SU-DHL-6 (cell line): Measurements from ENCODE around the gene ARV1.
"Not testable (repeated sequence)": the region's sequence is repeated elsewhere in the genome, so short reads cannot be mapped to it uniquely, and the experiment has no call there.

Source experiments
- H2AFZ ChIP-seq: fragments of 200-600 bp; sonication (generic); 2 replicates; pipeline ENCODE4 v1.6.1; 2014; ENCODE audit warnings: low read depth, mild to moderate bottlenecking, moderate library complexity, mixed read lengths, antibody characterized with exemption, low read length; ENCODE audit not compliant: severe bottlenecking
- H3F3A ChIP-seq: fragments of 200-600 bp; shearing (Covaris generic); 2 replicates; pipeline ENCODE4 v1.6.0; 2016; ENCODE audit warnings: antibody characterized with exemption, mild to moderate bottlenecking; ENCODE audit not compliant: insufficient read depth
- H3K27ac ChIP-seq: fragments of 200-600 bp; sonication (generic); 2 replicates; pipeline ENCODE4 v1.5.1; 2016; ENCODE audit warnings: low read depth, mild to moderate bottlenecking, low read length, moderate library complexity, mixed read lengths
- H3K27me3 ChIP-seq: fragments of 200-600 bp; sonication (generic), shearing (Covaris generic); 2 replicates; pipeline ENCODE4 v1.6.0; 2014; ENCODE audit warnings: mild to moderate bottlenecking, low read length
- H3K36me3 ChIP-seq: fragments of 200-600 bp; sonication (generic); 2 replicates; pipeline ENCODE4 v1.6.1; 2014; ENCODE audit warnings: mild to moderate bottlenecking, low read length, mixed read lengths
- H3K4me2 ChIP-seq: fragments of 300-600, 200-600 bp; shearing (Covaris generic), sonication (generic); 2 replicates; pipeline ENCODE4 v1.6.0; 2014; ENCODE audit warnings: low read length, low read depth, mild to moderate bottlenecking; ENCODE audit not compliant: poor library complexity, severe bottlenecking
- H3K4me3 ChIP-seq: fragments of 200-600 bp; sonication (generic); 2 replicates; pipeline ENCODE4 v1.5.1; 2014; ENCODE audit warnings: antibody characterized with exemption, low read length, mild to moderate bottlenecking, mixed read lengths; ENCODE audit not compliant: insufficient read depth, poor library complexity, severe bottlenecking
- H3K79me2 ChIP-seq: fragments of 200-600 bp; sonication (generic); 2 replicates; pipeline ENCODE4 v1.6.1; 2014; ENCODE audit warnings: mild to moderate bottlenecking, low read length, moderate library complexity; ENCODE audit not compliant: insufficient read depth
- H3K9ac ChIP-seq: fragments of 200-600 bp; sonication (generic); 2 replicates; pipeline ENCODE4 v1.7.0; 2014; ENCODE audit warnings: mild to moderate bottlenecking, low read length
- H3K9me2 ChIP-seq: fragments of 200-600 bp; sonication (generic); replicated peaks from 2 replicates; pipeline ENCODE4 v1.6.1; 2014; ENCODE audit warnings: low read length; ENCODE audit not compliant: insufficient read depth
- H3K9me3 ChIP-seq: fragments of 200-600 bp; sonication (generic); 2 replicates; pipeline ENCODE4 v1.6.1; 2014; ENCODE audit warnings: low read length, mixed read lengths; ENCODE audit not compliant: insufficient read depth
- H4K20me1 ChIP-seq: fragments of 200-600 bp; sonication (generic); 2 replicates; pipeline ENCODE4 v1.6.1; 2014; ENCODE audit warnings: low read depth, mild to moderate bottlenecking, antibody characterized with exemption, low read length, moderate library complexity, mixed read lengths
- EZH2phosphoT487 ChIP-seq: fragments of 200-600 bp; sonication (generic), shearing (Covaris generic); conservative IDR thresholded peaks from 2 replicates; pipeline ENCODE4 v1.6.1; 2018; ENCODE audit warnings: mild to moderate bottlenecking, antibody characterized with exemption, low read length, moderate library complexity, mixed read lengths
- TF ChIP-seq, protein P1 (sequence below): fragments of 200-600 bp; sonication (generic); IDR thresholded peaks from one replicate; pipeline ENCODE4 v1.5.1; 2017; ENCODE audit warnings: antibody characterized with exemption, mild to moderate bottlenecking, low read length, moderate library complexity; ENCODE audit not compliant: insufficient read depth, poor library complexity, severe bottlenecking

Gene ARV1

DNA sequence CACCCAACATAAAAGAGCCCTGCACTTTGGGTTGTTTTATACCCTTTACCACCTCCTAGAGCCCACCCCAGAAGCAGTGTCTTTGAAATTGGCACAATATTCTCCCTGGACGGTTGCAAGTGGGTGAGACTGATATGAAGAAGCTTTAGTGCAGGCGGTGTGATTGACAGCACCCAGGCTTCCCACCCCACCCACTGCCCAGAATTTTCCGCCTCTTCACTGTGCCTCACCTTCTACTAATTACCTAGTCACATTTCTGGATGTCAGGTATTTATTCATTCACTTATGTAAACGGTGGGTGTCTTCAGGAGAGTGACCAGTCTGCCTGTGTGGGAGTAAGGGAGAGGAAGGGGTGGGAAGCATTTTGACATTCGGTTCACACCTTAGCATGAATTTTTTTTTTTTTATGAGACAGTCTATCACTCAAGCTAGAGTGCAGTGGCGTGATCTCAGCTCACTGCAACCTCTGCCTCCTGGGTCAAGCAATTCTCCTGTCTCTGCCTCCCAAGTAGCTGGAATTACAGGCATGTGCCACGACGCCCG is 62.9 kb downstream of the ARV1 start:
- H3K27ac ChIP-seq, result no peak overlapping the region
- no peak overlapping the region for H3K4me3 ChIP-seq
- H3K79me2 ChIP-seq, result no peaks in the 10 kb centered on the region
- no peak overlapping the region for H3K4me2 ChIP-seq
- TF ChIP-seq, protein P1, sequence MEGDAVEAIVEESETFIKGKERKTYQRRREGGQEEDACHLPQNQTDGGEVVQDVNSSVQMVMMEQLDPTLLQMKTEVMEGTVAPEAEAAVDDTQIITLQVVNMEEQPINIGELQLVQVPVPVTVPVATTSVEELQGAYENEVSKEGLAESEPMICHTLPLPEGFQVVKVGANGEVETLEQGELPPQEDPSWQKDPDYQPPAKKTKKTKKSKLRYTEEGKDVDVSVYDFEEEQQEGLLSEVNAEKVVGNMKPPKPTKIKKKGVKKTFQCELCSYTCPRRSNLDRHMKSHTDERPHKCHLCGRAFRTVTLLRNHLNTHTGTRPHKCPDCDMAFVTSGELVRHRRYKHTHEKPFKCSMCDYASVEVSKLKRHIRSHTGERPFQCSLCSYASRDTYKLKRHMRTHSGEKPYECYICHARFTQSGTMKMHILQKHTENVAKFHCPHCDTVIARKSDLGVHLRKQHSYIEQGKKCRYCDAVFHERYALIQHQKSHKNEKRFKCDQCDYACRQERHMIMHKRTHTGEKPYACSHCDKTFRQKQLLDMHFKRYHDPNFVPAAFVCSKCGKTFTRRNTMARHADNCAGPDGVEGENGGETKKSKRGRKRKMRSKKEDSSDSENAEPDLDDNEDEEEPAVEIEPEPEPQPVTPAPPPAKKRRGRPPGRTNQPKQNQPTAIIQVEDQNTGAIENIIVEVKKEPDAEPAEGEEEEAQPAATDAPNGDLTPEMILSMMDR, result no peak
- TF ChIP-seq EZH2phosphoT487, result no peak
- no peaks in the 10 kb centered on the region for H3F3A ChIP-seq
- no peak overlapping the region for H3K9ac ChIP-seq
- no peaks in the 10 kb centered on the region for H3K36me3 ChIP-seq
- H2AFZ ChIP-seq, result no peak overlapping the region
- no peaks in the 10 kb centered on the region for H3K27me3 ChIP-seq
- H4K20me1 ChIP-seq, result peaks cover 12% of the 10 kb centered on the region
- H3K9me2 ChIP-seq, result no peaks in the 10 kb centered on the region
- no peaks in the 10 kb centered on the region for H3K9me3 ChIP-seq

DNA sequence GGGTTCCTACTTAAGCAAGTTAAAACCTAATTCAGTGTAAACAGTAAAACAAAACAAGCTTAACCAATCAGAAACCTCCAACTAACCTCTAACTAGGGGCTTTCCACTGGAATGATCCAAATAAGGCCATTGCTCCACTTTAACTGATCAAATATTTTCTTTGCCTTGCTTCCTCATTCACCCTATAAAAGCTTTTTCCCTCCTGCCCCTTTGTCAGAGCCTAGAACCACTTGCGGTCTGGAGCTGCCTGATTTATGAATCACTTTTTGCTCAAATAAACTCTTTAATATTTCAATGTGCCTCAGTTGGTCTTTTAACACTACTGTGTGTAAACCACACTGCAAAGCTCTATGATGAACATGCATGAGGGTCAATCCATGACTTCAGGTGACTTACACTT is 65.7 kb downstream of the ARV1 start:
- Histone ChIP-seq H3K36me3 (no peaks in the 10 kb centered on the region), H3K9ac (no peak overlapping the region), H3K27me3 (no peaks in the 10 kb centered on the region), H3K9me2 (no peaks in the 10 kb centered on the region), H2AFZ (no peak overlapping the region), H4K20me1 (no peaks in the 10 kb centered on the region), H3K4me2 (no peak overlapping the region), H3F3A (no peaks in the 10 kb centered on the region), H3K4me3 (no peak overlapping the region), H3K79me2 (no peaks in the 10 kb centered on the region), H3K9me3 (no peaks in the 10 kb centered on the region), H3K27ac (no peak overlapping the region)
- TF ChIP-seq EZH2phosphoT487, result no peak
- TF ChIP-seq, protein P1, result no peak

DNA sequence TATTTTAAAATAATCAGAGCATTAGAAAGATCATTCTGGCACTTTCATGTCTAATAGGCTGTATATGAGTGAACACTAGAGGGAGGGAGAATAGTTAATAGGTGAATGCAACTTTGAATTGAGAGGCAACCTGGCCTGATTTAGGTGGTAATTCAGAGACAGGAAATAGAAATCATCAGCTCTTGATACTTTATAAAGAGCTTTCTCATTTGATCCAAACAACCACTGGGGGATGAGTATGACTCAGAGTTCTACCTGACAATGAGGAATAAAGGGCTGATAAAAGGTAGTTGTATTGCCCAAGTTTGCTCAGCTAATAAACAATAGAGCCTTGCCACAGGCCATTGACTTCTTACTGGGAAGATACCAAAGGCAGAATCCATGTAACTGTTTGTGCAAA is 66.4 kb downstream of the ARV1 start:
- H3K9me3 ChIP-seq, result no peaks in the 10 kb centered on the region
- no peaks in the 10 kb centered on the region for H3K27me3 ChIP-seq
- H3K36me3 ChIP-seq, result no peaks in the 10 kb centered on the region
- H3K79me2 ChIP-seq, result no peaks in the 10 kb centered on the region
- H4K20me1 ChIP-seq, result no peaks in the 10 kb centered on the region
- H3K4me3 ChIP-seq, result no peak overlapping the region
- H3F3A ChIP-seq, result no peaks in the 10 kb centered on the region
- H3K4me2 ChIP-seq, result no peak overlapping the region
- H3K27ac ChIP-seq, result no peak overlapping the region
- H3K9ac ChIP-seq, result no peak overlapping the region
- no peaks in the 10 kb centered on the region for H3K9me2 ChIP-seq
- TF ChIP-seq, protein P1, result no peak
- TF ChIP-seq EZH2phosphoT487, result no peak
- H2AFZ ChIP-seq, result no peak overlapping the region

DNA sequence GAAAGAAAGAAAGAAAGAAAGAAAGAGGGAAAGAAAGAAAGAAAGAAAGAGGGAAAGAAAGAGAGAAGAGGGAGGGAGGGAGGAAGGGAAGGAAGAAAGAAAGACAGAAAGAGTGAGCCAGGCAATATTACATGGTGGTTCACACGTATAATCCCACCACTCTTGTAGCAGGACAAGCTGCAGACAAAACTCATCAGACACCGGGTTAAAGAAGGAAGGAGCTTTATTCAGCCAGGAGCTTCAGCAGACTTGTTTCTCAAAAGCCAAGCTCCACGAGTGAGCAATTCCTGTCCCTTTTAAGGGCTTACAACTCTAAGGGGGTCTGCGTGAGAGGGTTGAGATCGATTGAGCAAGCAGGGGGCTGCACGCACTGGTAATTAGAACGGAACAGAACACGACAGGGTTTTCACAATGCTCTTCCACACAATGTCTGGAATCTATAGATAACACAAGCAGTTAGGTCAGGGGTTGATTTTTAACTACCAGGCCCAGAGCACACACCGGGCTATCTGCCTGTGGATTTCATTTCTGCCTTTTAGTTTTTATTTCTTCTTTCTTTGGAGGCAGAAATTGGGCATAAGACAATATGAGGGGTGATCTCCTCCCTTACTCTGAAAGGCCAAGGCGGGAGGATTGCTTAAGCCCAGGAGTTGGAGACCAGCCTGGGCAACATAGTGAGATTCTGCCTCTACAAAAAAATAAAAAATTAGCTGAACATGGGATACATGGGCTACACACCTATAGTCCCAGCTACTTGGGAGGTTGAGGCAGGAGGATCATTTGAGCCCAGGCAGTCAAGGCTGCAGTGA is 67.2 kb downstream of the ARV1 start:
- not testable (repeated sequence) for H3K9ac ChIP-seq, H3K36me3 ChIP-seq, H3K27me3 ChIP-seq

More for the DNA sequence above, 67.2 kb downstream of the ARV1 start:
- not testable (repeated sequence) for H3K79me2 ChIP-seq, H4K20me1 ChIP-seq, H3K9me3 ChIP-seq, H2AFZ ChIP-seq, H3K4me3 ChIP-seq, H3F3A ChIP-seq, H3K27ac ChIP-seq, H3K9me2 ChIP-seq, H3K4me2 ChIP-seq
